IPS-20b (cell line): Measurements from ENCODE around the gene PTPA.
A peak's percentile ranks its signal among the peaks of the same experiment; 100 is the strongest.
"Not testable (repeated sequence)": the region's sequence is repeated elsewhere in the genome, so short reads cannot be mapped to it uniquely, and the experiment has no call there.

Experiments
- H3K27ac ChIP-seq: one replicate; pipeline ENCODE4 v1.5.1; 2013; ENCODE audit warnings: low read length
- H3K27me3 ChIP-seq: 2 replicates; pipeline ENCODE4 v1.6.1; 2013; ENCODE audit warnings: mild to moderate bottlenecking, low read length, inconsistent platforms; ENCODE audit not compliant: insufficient read depth
- H3K36me3 ChIP-seq: 2 replicates; pipeline ENCODE4 v1.6.1; 2013; ENCODE audit warnings: low read depth, mild to moderate bottlenecking, inconsistent platforms, low read length, moderate library complexity; ENCODE audit not compliant: insufficient read depth
- H3K4me1 ChIP-seq: 2 replicates; pipeline ENCODE4 v1.6.1; 2013; ENCODE audit warnings: mild to moderate bottlenecking, control low read depth, inconsistent platforms, low read length, moderate library complexity; ENCODE audit not compliant: insufficient read depth
- H3K4me3 ChIP-seq: 2 replicates; pipeline ENCODE4 v1.5.1; 2013; ENCODE audit warnings: mild to moderate bottlenecking, low read length, inconsistent platforms
- H3K9ac ChIP-seq: 2 replicates; pipeline ENCODE4 v1.6.1; 2013; ENCODE audit warnings: low read depth, mild to moderate bottlenecking, inconsistent platforms, low read length, moderate library complexity
- H3K9me3 ChIP-seq: 2 replicates; pipeline ENCODE4 v1.6.1; 2013; ENCODE audit warnings: mild to moderate bottlenecking, low read depth, low read length, inconsistent platforms; ENCODE audit not compliant: insufficient read depth

PTPA gene

DNA sequence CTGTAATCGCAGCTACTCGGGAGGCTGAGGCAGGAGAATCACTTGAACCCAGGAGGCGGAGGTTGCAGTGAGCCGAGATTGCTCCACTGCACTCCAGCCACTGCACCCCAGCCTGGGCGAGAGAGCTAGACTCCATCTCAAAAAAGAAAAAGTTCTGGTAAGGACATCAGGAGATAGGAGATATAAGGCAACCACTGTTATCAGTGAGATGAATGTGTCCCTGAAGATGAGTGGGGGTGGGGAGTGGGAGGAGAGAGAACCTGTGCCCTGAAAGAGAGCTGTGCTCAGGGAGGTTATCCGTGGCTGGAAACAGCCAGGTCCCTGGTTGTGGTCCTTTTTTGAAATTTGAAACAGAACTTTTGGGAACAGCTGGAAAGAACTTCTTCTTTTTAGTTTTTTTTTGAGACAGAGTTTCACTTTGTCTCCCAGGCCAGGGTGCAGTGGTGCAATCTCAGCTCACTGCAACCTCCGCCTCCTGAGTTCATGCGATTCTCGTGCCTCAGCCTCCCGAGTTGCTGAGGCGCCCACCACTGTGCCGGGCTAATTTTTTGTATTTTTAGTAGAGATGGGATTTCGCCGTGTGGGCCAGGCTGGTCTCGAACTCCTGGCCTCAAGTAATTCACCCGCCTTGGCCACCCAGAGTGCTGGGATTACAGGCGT, 2.6 kb downstream of the PTPA start:
- Histone ChIP-seq H3K9ac (no peak overlapping the region), H3K4me1 (no peaks in the 10 kb centered on the region), H3K36me3 (no peaks in the 10 kb centered on the region), H3K4me3 (no peak overlapping the region), H3K27ac (no peak overlapping the region), H3K27me3 (peaks cover 17% of the 10 kb centered on the region), H3K9me3 (no peaks in the 10 kb centered on the region)

DNA sequence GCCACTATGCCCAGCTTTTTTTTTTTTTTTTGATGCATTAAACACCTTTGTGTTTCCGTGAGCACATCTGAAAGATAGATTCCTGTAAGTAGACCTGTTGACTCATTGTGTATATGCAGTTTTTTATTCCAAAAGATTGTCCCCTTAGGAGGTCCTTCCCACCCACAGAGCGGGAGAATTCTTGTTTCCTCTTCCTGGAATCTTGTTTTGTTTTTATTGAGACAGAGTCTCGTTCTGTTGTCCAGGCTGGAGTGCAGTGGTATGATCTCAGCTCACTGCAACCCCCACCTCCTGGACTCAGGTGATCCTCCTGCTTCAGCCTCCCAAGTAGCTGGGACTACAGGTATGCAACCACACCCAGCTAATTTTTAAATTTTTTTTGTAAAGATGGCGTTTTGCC, 7.6 kb downstream of the PTPA start:
- Histone ChIP-seq H3K27ac (no peak overlapping the region), H3K36me3 (peaks cover 36% of the 10 kb centered on the region), H3K9me3 (no peaks in the 10 kb centered on the region), H3K27me3 (no peaks in the 10 kb centered on the region), H3K4me1 (no peaks in the 10 kb centered on the region), H3K9ac (no peak overlapping the region), H3K4me3 (no peak overlapping the region)

DNA sequence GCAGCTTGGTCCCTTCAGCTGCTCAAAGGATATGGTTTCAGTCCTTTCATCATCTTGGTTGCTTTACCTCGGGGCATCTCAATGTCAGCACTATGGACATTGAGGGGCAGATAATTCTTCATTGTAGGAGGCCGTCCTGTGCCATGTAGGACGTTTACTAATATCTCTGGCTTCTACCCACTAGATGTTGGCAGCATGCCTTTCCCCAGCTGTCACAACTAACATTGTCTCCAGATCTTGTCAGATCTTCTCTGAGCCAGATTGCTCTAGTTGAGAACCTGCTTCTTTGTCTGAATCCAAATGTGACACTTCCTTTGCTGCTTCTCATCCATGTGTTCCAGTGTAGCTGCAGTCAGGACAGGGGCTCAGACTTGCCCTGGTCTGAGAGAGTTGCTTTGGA, 10.3 kb downstream of the PTPA start:
- no peak overlapping the region for H3K27ac ChIP-seq

DNA sequence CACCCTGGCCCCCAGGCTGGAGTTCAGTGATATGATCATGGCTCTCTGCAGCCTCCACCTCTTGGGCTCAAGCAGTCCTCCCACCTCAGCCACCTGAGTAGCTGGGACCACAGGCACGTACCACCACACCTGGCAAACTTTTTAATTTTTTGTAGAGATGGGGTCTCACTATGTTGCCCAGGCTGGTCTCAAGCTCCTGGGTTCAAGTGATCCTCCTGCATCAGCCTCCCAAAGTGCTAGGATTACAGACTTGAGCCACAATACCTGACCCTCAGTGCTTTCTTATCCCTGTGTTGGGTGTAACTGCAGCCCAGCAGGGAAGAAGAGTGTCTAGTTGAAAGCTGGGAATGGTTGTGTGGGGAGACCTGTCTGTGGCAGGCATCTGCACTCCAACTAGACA, 10.9 kb downstream of the PTPA start:
- Histone ChIP-seq H3K27ac (no peak overlapping the region), H3K9me3 (no peaks in the 10 kb centered on the region), H3K9ac (no peak overlapping the region), H3K4me3 (no peak overlapping the region), H3K27me3 (no peaks in the 10 kb centered on the region), H3K4me1 (peaks cover 12% of the 10 kb centered on the region; the same call in 1 of the 2 replicates), H3K36me3 (peaks cover 52% of the 10 kb centered on the region)

More for the DNA sequence above, 10.3 kb downstream of the PTPA start:
- H3K36me3 ChIP-seq, result peaks cover 52% of the 10 kb centered on the region
- peaks cover 7% of the 10 kb centered on the region; the same call in 1 of the 2 replicates for H3K4me1 ChIP-seq
- no peak overlapping the region for H3K4me3 ChIP-seq
- H3K27me3 ChIP-seq, result no peaks in the 10 kb centered on the region
- H3K9ac ChIP-seq, result no peak overlapping the region
- no peaks in the 10 kb centered on the region for H3K9me3 ChIP-seq

DNA sequence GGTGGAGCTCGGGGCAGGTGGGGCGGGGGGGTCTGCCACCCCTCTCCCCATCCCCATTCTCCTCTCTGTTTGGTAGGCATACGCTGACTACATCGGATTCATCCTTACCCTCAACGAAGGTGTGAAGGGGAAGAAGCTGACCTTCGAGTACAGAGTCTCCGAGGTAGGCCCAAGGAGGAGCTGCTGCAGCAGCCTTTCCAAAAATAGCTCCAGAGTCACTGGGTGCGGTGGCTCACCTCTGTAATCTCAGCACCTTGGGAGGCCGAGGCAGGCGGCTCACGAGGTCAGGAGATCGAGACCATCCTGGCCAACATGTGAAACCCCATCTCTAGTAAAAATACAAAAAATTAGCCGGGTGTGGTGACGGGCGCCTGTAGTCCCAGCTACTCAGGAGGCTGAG, 11.8 kb downstream of the PTPA start:
- Histone ChIP-seq H3K36me3 (peaks cover 60% of the 10 kb centered on the region), H3K4me1 (peaks cover 18% of the 10 kb centered on the region; the same call in 1 of the 2 replicates)
- H3K27ac ChIP-seq, H3K27me3 ChIP-seq, H3K9me3 ChIP-seq, H3K4me3 ChIP-seq, H3K9ac ChIP-seq: not testable (repeated sequence)

DNA sequence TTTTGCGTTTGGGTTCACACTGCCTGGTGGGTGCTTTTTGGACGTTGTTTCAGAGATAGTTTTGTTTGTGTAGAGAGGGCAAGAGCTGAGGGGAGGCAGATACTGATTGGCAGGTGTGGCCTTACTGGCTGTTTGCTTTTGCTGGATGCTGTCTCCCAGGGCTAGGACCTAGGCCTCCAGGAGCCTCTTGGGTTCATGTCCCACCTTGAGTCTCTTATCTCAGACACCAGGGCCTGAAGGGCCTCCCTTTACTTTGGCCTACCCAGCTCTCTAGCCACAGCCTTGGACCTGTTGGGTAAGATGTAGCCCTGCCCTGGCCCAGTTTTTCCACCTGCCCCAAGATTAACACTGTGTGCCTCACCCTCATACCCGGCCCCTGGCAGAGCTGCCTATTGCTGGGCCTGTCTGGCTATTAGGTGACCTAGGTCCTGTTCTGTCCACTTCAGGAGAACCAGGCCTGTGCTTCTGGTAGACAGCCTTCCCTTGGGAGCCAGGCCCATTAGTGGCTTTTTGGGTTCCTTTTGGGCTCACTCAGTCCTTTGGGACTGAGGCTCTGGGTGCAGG, 13.4 kb downstream of the PTPA start:
- Histone ChIP-seq H3K4me1 (peaks cover 18% of the 10 kb centered on the region; the same call in 1 of the 2 replicates), H3K27me3 (no peaks in the 10 kb centered on the region), H3K9ac (no peak overlapping the region), H3K27ac (no peak overlapping the region), H3K9me3 (no peaks in the 10 kb centered on the region), H3K4me3 (no peak overlapping the region), H3K36me3 (peaks cover 71% of the 10 kb centered on the region)

DNA sequence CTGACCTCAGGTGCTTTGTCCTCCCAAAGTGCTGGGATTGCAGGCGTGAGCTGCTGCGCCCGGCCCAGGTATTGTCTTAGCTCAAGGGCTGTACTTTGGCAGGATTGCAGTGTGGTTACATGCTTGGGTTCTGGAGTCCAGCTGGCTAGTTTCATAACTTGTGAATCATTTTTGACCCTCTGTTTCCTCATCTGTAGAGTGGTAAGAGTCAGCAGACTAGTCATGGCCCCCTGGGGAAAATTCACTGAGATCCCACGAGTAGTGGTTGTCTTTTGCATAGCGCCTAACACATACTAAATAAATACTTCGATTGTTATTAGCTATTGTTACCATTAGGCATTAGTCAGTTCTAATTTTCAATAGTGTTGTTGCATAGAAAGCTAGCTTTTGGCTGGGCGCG, 14.3 kb downstream of the PTPA start:
- Histone ChIP-seq H3K27me3 (no peaks in the 10 kb centered on the region), H3K9ac (no peak overlapping the region), H3K4me3 (no peak overlapping the region), H3K4me1 (peaks cover 18% of the 10 kb centered on the region; the same call in 1 of the 2 replicates), H3K9me3 (no peaks in the 10 kb centered on the region), H3K36me3 (peaks cover 76% of the 10 kb centered on the region), H3K27ac (no peak overlapping the region)

DNA sequence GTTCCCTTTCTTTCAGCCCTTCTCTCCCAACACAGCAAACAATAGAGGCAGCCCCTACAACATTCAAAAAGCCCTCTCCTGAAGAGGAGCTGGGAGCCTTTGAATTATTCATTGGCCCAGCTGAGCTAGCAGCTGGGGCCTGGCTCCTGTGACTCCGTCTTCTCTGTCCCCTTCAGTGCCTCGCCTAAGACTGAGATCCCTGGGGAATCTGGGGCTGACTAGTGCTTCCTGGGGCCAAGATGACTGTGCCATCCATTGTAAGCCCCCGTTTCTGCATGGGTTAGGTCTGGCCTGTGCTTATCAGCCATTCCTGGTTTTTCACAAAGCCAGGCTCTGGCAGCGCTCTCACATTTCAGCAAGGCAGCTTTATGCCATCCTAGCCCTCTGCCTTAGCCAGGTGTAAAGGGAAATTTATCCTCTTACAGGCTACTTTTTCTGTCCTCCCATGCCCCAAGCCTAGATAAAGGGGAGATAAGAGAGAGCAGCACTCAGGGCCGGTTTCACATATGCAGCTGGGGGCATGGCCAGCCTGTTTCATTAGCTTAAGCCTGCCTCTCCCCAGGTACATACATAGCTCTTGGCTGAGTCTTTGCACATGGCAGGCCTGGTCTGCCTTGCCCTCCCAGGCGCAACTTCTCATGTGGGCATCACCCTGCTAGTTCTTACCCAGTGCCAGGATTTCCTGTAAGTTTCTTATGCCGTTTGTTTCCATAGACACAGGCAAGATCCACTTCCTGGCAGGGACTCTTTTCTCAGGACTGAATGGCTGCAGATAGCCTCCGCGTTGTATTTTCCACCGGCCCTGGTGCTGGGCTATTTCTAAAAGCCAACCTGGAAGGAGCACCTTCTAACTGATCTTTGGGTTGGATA, 15.8 kb downstream of the PTPA start:
- H3K9me3 ChIP-seq, result no peaks in the 10 kb centered on the region
- H3K4me1 ChIP-seq, result peaks cover 18% of the 10 kb centered on the region; the same call in 1 of the 2 replicates
- H3K4me3 ChIP-seq, result peak overlapping the region; percentile 40; the same call in 1 of the 2 replicates
- H3K27ac ChIP-seq, result peak overlapping the region; percentile 75
- H3K9ac ChIP-seq, result peak overlapping the region; percentile 76
- no peaks in the 10 kb centered on the region for H3K27me3 ChIP-seq
- H3K36me3 ChIP-seq, result peaks cover 70% of the 10 kb centered on the region

DNA sequence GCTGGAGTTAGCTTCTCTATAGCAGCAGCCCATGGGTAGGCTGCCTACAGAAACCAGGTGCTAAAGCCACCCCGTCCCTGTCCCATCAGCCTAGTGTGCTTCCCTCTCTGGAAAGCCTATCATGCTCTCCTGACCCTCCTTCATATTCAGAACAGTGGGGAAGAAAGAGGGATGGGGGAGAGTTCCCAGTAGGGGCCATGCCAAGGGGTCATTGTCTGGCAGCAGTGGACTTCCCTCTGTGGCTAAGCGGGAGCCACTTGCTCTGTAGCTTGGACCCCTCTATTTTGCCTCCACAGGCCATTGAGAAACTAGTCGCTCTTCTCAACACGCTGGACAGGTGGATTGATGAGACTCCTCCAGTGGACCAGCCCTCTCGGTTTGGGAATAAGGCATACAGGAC, 17.5 kb downstream of the PTPA start:
- H3K9ac ChIP-seq, result no peak overlapping the region
- peaks cover 18% of the 10 kb centered on the region; the same call in 1 of the 2 replicates for H3K4me1 ChIP-seq
- H3K27ac ChIP-seq, result no peak overlapping the region
- H3K36me3 ChIP-seq, result peaks cover 67% of the 10 kb centered on the region
- H3K4me3 ChIP-seq, result no peak overlapping the region
- no peaks in the 10 kb centered on the region for H3K9me3 ChIP-seq
- H3K27me3 ChIP-seq, result no peaks in the 10 kb centered on the region

DNA sequence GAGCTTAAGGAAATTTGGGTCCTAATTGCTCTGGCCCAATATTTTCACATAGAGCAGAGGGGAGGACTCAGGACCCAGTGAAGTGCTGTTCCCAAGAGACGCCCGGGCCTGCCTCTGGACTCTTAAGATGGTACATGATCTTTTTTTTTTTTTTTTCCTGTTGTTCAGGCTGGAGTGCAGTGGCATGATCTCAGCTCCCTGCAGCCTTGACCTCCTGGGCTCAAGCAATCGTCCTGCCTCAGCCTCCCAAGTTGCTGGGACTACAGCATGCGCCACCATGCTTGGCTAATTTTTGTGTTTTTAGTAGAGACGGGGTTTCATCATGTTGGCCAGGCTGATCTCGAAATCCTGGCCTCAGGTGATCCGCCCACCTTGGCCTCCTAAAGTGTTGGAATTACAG, 19.1 kb downstream of the PTPA start:
- H3K27ac ChIP-seq, H3K4me3 ChIP-seq, H3K9ac ChIP-seq, H3K27me3 ChIP-seq, H3K9me3 ChIP-seq: not testable (repeated sequence)
- Histone ChIP-seq H3K4me1 (peaks cover 18% of the 10 kb centered on the region; the same call in 1 of the 2 replicates), H3K36me3 (peaks cover 66% of the 10 kb centered on the region)

DNA sequence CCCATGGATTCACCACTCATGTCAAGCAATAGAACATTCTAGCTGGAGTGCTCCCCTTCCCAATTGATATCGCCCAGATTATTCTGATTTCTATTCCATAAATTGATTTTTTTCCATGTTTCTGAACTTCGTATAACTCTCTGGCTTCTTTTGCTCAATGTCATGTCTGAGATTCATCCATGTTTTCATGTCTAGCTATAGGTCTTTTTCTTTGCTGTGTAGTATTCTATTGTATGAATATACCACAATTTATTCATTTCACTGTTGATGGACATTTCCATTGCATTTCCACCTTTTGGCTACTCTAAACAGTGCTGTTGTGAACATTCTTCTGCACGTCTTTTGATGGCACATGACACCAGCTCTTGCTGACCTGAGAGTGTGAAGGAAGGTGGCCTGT, 19.6 kb downstream of the PTPA start:
- Histone ChIP-seq H3K4me1 (peaks cover 16% of the 10 kb centered on the region; the same call in 1 of the 2 replicates), H3K36me3 (peaks cover 66% of the 10 kb centered on the region), H3K27ac (no peak overlapping the region), H3K4me3 (no peak overlapping the region), H3K9me3 (no peaks in the 10 kb centered on the region), H3K27me3 (no peaks in the 10 kb centered on the region), H3K9ac (no peak overlapping the region)
